Endothelial cell of umbilical vein (primary cell): ENCODE measurements around the gene SDE2. TPM values are rescaled to one million over a fixed set of nuclear protein-coding genes. Genes with fewer than 3 reads are reported as not detected.

ENCODE experiments used
- BruUV-seq: library from RNA; stranded (reverse); fragments of 400-500 nt; replicated peaks from 2 replicates; lab custom pipeline; 2021; lab: Mats Ljungman, UMichigan
- CTCF ChIA-PET: fragments of 300-600, 350-600 bp; sonication (Branson Sonifier 250); formaldehyde crosslinking; loops from one replicate; lab custom pipeline; 2021; ENCODE audit warnings: antibody characterized with exemption, inconsistent platforms; lab: Charles Lee
- POLR2A ChIA-PET: fragments of 300-600, 350-600 bp; sonication (Branson Sonifier 250); formaldehyde crosslinking; loops from one replicate; lab custom pipeline; 2021; ENCODE audit warnings: antibody characterized with exemption, inconsistent platforms; lab: Charles Lee
- DNase-seq: peaks from one replicate; pipeline ENCODE4 v3.0.0-alpha.2; 2011; ENCODE audit warnings: low read depth, low spot score
- FAIRE-seq: peaks from 2 replicates; lab custom pipeline; 2011; peaks lifted over from hg19 to GRCh38; lab: Jason Lieb, UNC
- H2AFZ ChIP-seq: 2 replicates; pipeline ENCODE4 v1.6.0; 2012; ENCODE audit warnings: low read depth, low read length, control low read depth, inconsistent platforms
- H3K27ac ChIP-seq: 2 replicates; pipeline ENCODE4 v1.5.1; 2011; ENCODE audit warnings: low read depth, mild to moderate bottlenecking, control low read depth, low read length, moderate library complexity; ENCODE audit not compliant: insufficient read depth
- H3K27me3 ChIP-seq, 2 experiments: 2 replicates each; pipeline versions ENCODE4 v1.6.0 to v1.6.1; 2011; ENCODE audit warnings: low read length in 2 of 2, mixed read lengths in 1 of 2; ENCODE audit not compliant: control insufficient read depth in 2 of 2, insufficient read depth in 2 of 2
- H3K36me3 ChIP-seq, 2 experiments: 2 replicates in 1 of 2; 3 replicates in 1 of 2; pipeline ENCODE4 v1.5.1; 2011; ENCODE audit warnings: low read length in 2 of 2, mild to moderate bottlenecking in 1 of 2, moderate library complexity in 1 of 2; ENCODE audit not compliant: control insufficient read depth in 2 of 2, insufficient read depth in 2 of 2; ENCODE audit errors: extremely low read depth in 1 of 2
- H3K4me1 ChIP-seq: 3 replicates; pipeline ENCODE4 v1.5.1; 2011; ENCODE audit warnings: mild to moderate bottlenecking, low read length; ENCODE audit not compliant: control insufficient read depth, insufficient read depth; ENCODE audit errors: extremely low read depth
- H3K4me2 ChIP-seq: 2 replicates; pipeline ENCODE4 v1.6.1; 2011; ENCODE audit warnings: low read length, control low read depth, mixed read lengths; ENCODE audit not compliant: insufficient read depth
- H3K4me3 ChIP-seq, 3 experiments: fragments of 200-600 bp in 1 of 3; sonication (generic), shearing (Covaris generic) in 1 of 3; replicated peaks in 1 of 3; 2 replicates each; pipeline ENCODE4 v1.5.1; 2011 to 2016; ENCODE audit warnings: control low read depth in 3 of 3, low read length in 3 of 3, mild to moderate bottlenecking in 2 of 3, inconsistent platforms in 1 of 3, low read depth in 1 of 3, moderate library complexity in 1 of 3; ENCODE audit not compliant: insufficient read depth in 1 of 3
- H3K79me2 ChIP-seq: 2 replicates; pipeline ENCODE4 v1.6.0; 2012; ENCODE audit warnings: low read length, inconsistent platforms; ENCODE audit not compliant: control insufficient read depth, insufficient read depth
- H3K9ac ChIP-seq: replicated peaks from 2 replicates; pipeline ENCODE3; 2011; ENCODE audit warnings: low read length, control low read depth; ENCODE audit not compliant: insufficient read depth; ENCODE audit errors: extremely low read depth
- H3K9me1 ChIP-seq: replicated peaks from 3 replicates; pipeline ENCODE4 v1.6.0; 2011; ENCODE audit warnings: mild to moderate bottlenecking, low read length; ENCODE audit not compliant: control insufficient read depth, insufficient read depth; ENCODE audit errors: extremely low read depth
- H3K9me3 ChIP-seq: replicated peaks from 2 replicates; pipeline ENCODE4 v1.5.1; 2012; ENCODE audit warnings: low read length, inconsistent platforms; ENCODE audit not compliant: control insufficient read depth, insufficient read depth
- H4K20me1 ChIP-seq: replicated peaks from 2 replicates; pipeline ENCODE3; 2011; ENCODE audit warnings: mild to moderate bottlenecking, low read length; ENCODE audit not compliant: control insufficient read depth, insufficient read depth; ENCODE audit errors: extremely low read depth
- EZH2 ChIP-seq: IDR thresholded peaks from 2 replicates; pipeline ENCODE4 v1.6.1; 2012; ENCODE audit warnings: borderline replicate concordance, low read depth, mild to moderate bottlenecking, moderate library complexity, low read length, inconsistent platforms; ENCODE audit not compliant: severe bottlenecking
- FOS ChIP-seq: IDR thresholded peaks from 2 replicates; pipeline ENCODE4 v1.6.1; 2011; ENCODE audit warnings: mild to moderate bottlenecking, low read length, moderate library complexity, borderline replicate concordance; ENCODE audit not compliant: insufficient read depth
- GATA2 ChIP-seq: IDR thresholded peaks from 2 replicates; pipeline ENCODE4 v1.7.0; 2011; ENCODE audit warnings: low read depth, mild to moderate bottlenecking, moderate library complexity, mixed read lengths, low read length; ENCODE audit not compliant: insufficient read length, insufficient read depth
- JUN ChIP-seq: IDR thresholded peaks from 2 replicates; pipeline ENCODE4 v1.6.1; 2011; ENCODE audit warnings: borderline replicate concordance, low read depth; ENCODE audit not compliant: insufficient read length, insufficient read depth
- MYC ChIP-seq: IDR thresholded peaks from one replicate; pipeline ENCODE4 v1.6.1; 2011; ENCODE audit warnings: mild to moderate bottlenecking, low read depth, low read length
- POLR2A ChIP-seq: IDR thresholded peaks from 2 replicates; pipeline ENCODE4 v1.6.1; 2012; ENCODE audit warnings: low read depth, mild to moderate bottlenecking, control low read depth, low read length
- POLR2AphosphoS5 ChIP-seq: IDR thresholded peaks from 2 replicates; pipeline ENCODE4 v1.6.1; 2012; ENCODE audit warnings: low read depth, mild to moderate bottlenecking, control low read depth, low read length, moderate library complexity; ENCODE audit not compliant: insufficient read depth
- dilution Hi-C: fragments of 300-500 bp; cut with MboI; formaldehyde crosslinking; loops from one replicate; pipeline ENCODE4 v1.15.0; 2019; ENCODE audit warnings: low sequenced_read_pairs; ENCODE audit not compliant: extremely low pct_ligation_motif_present
- intact Hi-C: fragments of 100-400 bp; cut with micrococcal nuclease; formaldehyde crosslinking; loops from one replicate; pipeline ENCODE4 v1.10.0; 2022
- polyA plus RNA-seq, 4 experiments: library from polyadenylated mRNA; depleted of rRNA in 3 of 4; stranded (reverse) in 3 of 4; unstranded in 1 of 4; fragments of >200 nt; gene quantifications; 2 replicates each; pipeline versions ENCODE4 v1.2.1 to v1.2.3, GENCODE V29; 2011 to 2012; ENCODE audit warnings: missing spikeins in 1 of 4
- total RNA-seq: library from RNA; stranded (reverse); gene quantifications from 2 replicates; pipeline ENCODE4 v1.2.3, GENCODE V29; 2021
- TF ChIP-seq, protein P1 (sequence below): IDR thresholded peaks from 2 replicates; pipeline ENCODE4 v1.6.1; 2011; ENCODE audit not compliant: insufficient read depth, insufficient read length
- TF ChIP-seq, protein P2 (sequence below), 2 donors: IDR thresholded peaks; 1 replicate in 1 of 2; 2 replicates in 1 of 2; pipeline ENCODE4 v1.5.1; 2011; ENCODE audit warnings: low read length in 2 of 2, mild to moderate bottlenecking in 2 of 2, moderate library complexity in 2 of 2, control low read depth in 1 of 2, inconsistent platforms in 1 of 2, low read depth in 1 of 2; ENCODE audit not compliant: insufficient read depth in 1 of 2; ENCODE audit errors: extremely low read depth in 1 of 2

The SDE2 gene
- total and polyA plus RNA-seq, 2 donors (not counting 3 experiments of a cell fraction or from before 2014, with no cell fraction given): 11.9 to 16.1 TPM

- Histone ChIP-seq H3K9me1 (no peaks in the 10 kb centered on the region), H3K9ac (no peak overlapping the region), H3K9me3 (no peaks in the 10 kb centered on the region), H3K79me2 (no peaks in the 10 kb centered on the region), H3K4me3 (no peak overlapping the region), H3K36me3 (no peaks in the 10 kb centered on the region), H3K27ac (no peak overlapping the region), H3K4me1 (no peaks in the 10 kb centered on the region), H4K20me1 (no peaks in the 10 kb centered on the region), H3K27me3 (peaks cover 3 to 5% of the 10 kb centered on the region in 2 experiments), H3K4me2 (no peak overlapping the region), H2AFZ (no peak overlapping the region)
- dilution Hi-C loops: no loop called here
- ChIA-PET CTCF (interaction anchor here (0.6 to 0.9 kb wide), 2 partner anchors 9 to 39 kb away, joined by 3 to 6 read pairs; no protein-coding TSS in a partner anchor), POLR2A (no interaction called here)
- intact Hi-C loops: no loop called here
- TF ChIP-seq POLR2AphosphoS5: no peak
- no peak for TF ChIP-seq EZH2
- no peak for TF ChIP-seq POLR2A
- TF ChIP-seq, protein P1, sequence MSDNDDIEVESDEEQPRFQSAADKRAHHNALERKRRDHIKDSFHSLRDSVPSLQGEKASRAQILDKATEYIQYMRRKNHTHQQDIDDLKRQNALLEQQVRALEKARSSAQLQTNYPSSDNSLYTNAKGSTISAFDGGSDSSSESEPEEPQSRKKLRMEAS: no peak
- TF ChIP-seq JUN: no peak
- TF ChIP-seq, protein P2, sequence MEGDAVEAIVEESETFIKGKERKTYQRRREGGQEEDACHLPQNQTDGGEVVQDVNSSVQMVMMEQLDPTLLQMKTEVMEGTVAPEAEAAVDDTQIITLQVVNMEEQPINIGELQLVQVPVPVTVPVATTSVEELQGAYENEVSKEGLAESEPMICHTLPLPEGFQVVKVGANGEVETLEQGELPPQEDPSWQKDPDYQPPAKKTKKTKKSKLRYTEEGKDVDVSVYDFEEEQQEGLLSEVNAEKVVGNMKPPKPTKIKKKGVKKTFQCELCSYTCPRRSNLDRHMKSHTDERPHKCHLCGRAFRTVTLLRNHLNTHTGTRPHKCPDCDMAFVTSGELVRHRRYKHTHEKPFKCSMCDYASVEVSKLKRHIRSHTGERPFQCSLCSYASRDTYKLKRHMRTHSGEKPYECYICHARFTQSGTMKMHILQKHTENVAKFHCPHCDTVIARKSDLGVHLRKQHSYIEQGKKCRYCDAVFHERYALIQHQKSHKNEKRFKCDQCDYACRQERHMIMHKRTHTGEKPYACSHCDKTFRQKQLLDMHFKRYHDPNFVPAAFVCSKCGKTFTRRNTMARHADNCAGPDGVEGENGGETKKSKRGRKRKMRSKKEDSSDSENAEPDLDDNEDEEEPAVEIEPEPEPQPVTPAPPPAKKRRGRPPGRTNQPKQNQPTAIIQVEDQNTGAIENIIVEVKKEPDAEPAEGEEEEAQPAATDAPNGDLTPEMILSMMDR (IDR thresholded peaks at IDR 0.05; ENCODE audit: extremely low read depth in 1 of 2, insufficient read depth in 1 of 2, low read depth in 1 of 2, low read length in 2 of 2): no peak
- TF ChIP-seq GATA2: no peak
- TF ChIP-seq FOS: no peak
- no peak for TF ChIP-seq MYC
- no peak for DNase-seq
- no TSS peak for BruUV-seq
- FAIRE-seq: no peak
These were observed 44.4 kb downstream of the SDE2 start for GRCh38 chr1:225954753-225955152.
